ENCODE results near the gene CXCL13.
"Not testable (repeated sequence)": the region's sequence is repeated elsewhere in the genome, so short reads cannot be mapped to it uniquely, and the experiment has no call there.

The CXCL13 gene

GRCh38 chr4:77605210-77605902 lies at the start of gene CXCL13:
Gene CXCL13 (plus strand): TSS chr4:77605820. CDS start chr4:77605866, 46 bp downstream.
- no peaks in the 10 kb centered on the region for H3K36me3 ChIP-seq (replicated peaks)
- H3K4me3 ChIP-seq = no peak within 1 kb of the TSS
- in situ Hi-C loops (cut with MboI; ENCODE audit: low sequenced_read_pairs) = loop anchor here (10.0 kb wide), 1 partner anchor 231 kb away; no protein-coding TSS in a partner anchor
- H3K9me3 ChIP-seq = no peaks in the 10 kb centered on the region
- H3K4me1 ChIP-seq = no peaks in the 10 kb centered on the region
- H3K27me3 ChIP-seq (ENCODE audit: low read depth) = peaks cover 22% of the 10 kb centered on the region
- no peak for DNase-seq (ENCODE audit: low spot score in 2 of 2)

GRCh38 chr4:77560170-77560569 lies 45.5 kb upstream of the CXCL13 start:
- no peak overlapping the region for H3K4me3 ChIP-seq
- DNase-seq (ENCODE audit: low spot score in 2 of 2) = no peak
- no peaks in the 10 kb centered on the region for H3K36me3 ChIP-seq (replicated peaks)
- H3K4me1 ChIP-seq = no peaks in the 10 kb centered on the region
- no peaks in the 10 kb centered on the region for H3K27me3 ChIP-seq (ENCODE audit: low read depth)
- in situ Hi-C loops (cut with MboI; ENCODE audit: low sequenced_read_pairs) = no loop called here
- no peaks in the 10 kb centered on the region for H3K9me3 ChIP-seq

GRCh38 chr4:77561720-77562119 lies 43.9 kb upstream of the CXCL13 start:
- DNase-seq (ENCODE audit: low spot score in 2 of 2); H3K36me3 ChIP-seq (replicated peaks); H3K4me3 ChIP-seq; H3K4me1 ChIP-seq; H3K9me3 ChIP-seq; in situ Hi-C loops (cut with MboI; ENCODE audit: low sequenced_read_pairs); H3K27me3 ChIP-seq (ENCODE audit: low read depth): not testable (repeated sequence)

GRCh38 chr4:77564231-77564630 lies 41.4 kb upstream of the CXCL13 start:
- no peak overlapping the region for H3K4me3 ChIP-seq
- H3K4me1 ChIP-seq = no peaks in the 10 kb centered on the region
- H3K9me3 ChIP-seq = no peaks in the 10 kb centered on the region
- in situ Hi-C loops (cut with MboI; ENCODE audit: low sequenced_read_pairs) = no loop called here
- H3K27me3 ChIP-seq (ENCODE audit: low read depth) = no peaks in the 10 kb centered on the region
- H3K36me3 ChIP-seq (replicated peaks) = no peaks in the 10 kb centered on the region
- DNase-seq (ENCODE audit: low spot score in 2 of 2) = no peak

GRCh38 chr4:77566148-77566547 lies 39.5 kb upstream of the CXCL13 start:
- in situ Hi-C loops (cut with MboI; ENCODE audit: low sequenced_read_pairs) = no loop called here
- H3K4me1 ChIP-seq = no peaks in the 10 kb centered on the region
- no peaks in the 10 kb centered on the region for H3K36me3 ChIP-seq (replicated peaks)
- no peaks in the 10 kb centered on the region for H3K27me3 ChIP-seq (ENCODE audit: low read depth)
- no peaks in the 10 kb centered on the region; the same call in 1 of the 2 replicates for H3K9me3 ChIP-seq
- DNase-seq (ENCODE audit: low spot score in 2 of 2) = peak in 1 of 2 experiments; percentile 3
- no peak overlapping the region for H3K4me3 ChIP-seq

GRCh38 chr4:77567549-77567948 lies 38.1 kb upstream of the CXCL13 start:
- no peak for DNase-seq (ENCODE audit: low spot score in 2 of 2)
- Histone ChIP-seq H3K36me3 (replicated peaks) (no peaks in the 10 kb centered on the region), H3K4me1 (no peaks in the 10 kb centered on the region), H3K9me3 (no peaks in the 10 kb centered on the region; the same call in 1 of the 2 replicates), H3K4me3 (no peak overlapping the region), H3K27me3 (ENCODE audit: low read depth) (no peaks in the 10 kb centered on the region)
- in situ Hi-C loops (cut with MboI; ENCODE audit: low sequenced_read_pairs) = no loop called here

GRCh38 chr4:77570508-77571214 lies 35.0 kb upstream of the CXCL13 start:
- H3K27me3 ChIP-seq (ENCODE audit: low read depth); in situ Hi-C loops (cut with MboI; ENCODE audit: low sequenced_read_pairs); H3K4me3 ChIP-seq; H3K9me3 ChIP-seq; DNase-seq (ENCODE audit: low spot score in 2 of 2); H3K36me3 ChIP-seq (replicated peaks); H3K4me1 ChIP-seq: not testable (repeated sequence)

- in situ Hi-C loops (cut with MboI; ENCODE audit: low sequenced_read_pairs) = no loop called here
- Histone ChIP-seq H3K9me3 (no peaks in the 10 kb centered on the region), H3K4me3 (no peak overlapping the region), H3K36me3 (replicated peaks) (no peaks in the 10 kb centered on the region), H3K27me3 (ENCODE audit: low read depth) (no peaks in the 10 kb centered on the region), H3K4me1 (no peaks in the 10 kb centered on the region)
- no peak for DNase-seq (ENCODE audit: low spot score in 2 of 2)
Observed at GRCh38 chr4:77576351-77576750, 29.3 kb upstream of the CXCL13 start.

- Histone ChIP-seq H3K9me3 (no peaks in the 10 kb centered on the region), H3K27me3 (ENCODE audit: low read depth) (no peaks in the 10 kb centered on the region), H3K4me3 (no peak overlapping the region), H3K36me3 (replicated peaks) (no peaks in the 10 kb centered on the region), H3K4me1 (no peaks in the 10 kb centered on the region)
- no peak for DNase-seq (ENCODE audit: low spot score in 2 of 2)
- in situ Hi-C loops (cut with MboI; ENCODE audit: low sequenced_read_pairs) = no loop called here
Observed at GRCh38 chr4:77578145-77578544, 27.5 kb upstream of the CXCL13 start.

GRCh38 chr4:77579406-77580076 lies 26.1 kb upstream of the CXCL13 start:
- Histone ChIP-seq H3K4me3 (no peak overlapping the region), H3K36me3 (replicated peaks) (no peaks in the 10 kb centered on the region), H3K27me3 (ENCODE audit: low read depth) (no peaks in the 10 kb centered on the region), H3K9me3 (no peaks in the 10 kb centered on the region), H3K4me1 (no peaks in the 10 kb centered on the region)
- no peak for DNase-seq (ENCODE audit: low spot score in 2 of 2)
- in situ Hi-C loops (cut with MboI; ENCODE audit: low sequenced_read_pairs) = no loop called here

GRCh38 chr4:77581724-77582123 lies 23.9 kb upstream of the CXCL13 start:
- no peaks in the 10 kb centered on the region for H3K4me1 ChIP-seq
- H3K27me3 ChIP-seq (ENCODE audit: low read depth) = no peaks in the 10 kb centered on the region
- H3K36me3 ChIP-seq (replicated peaks) = no peaks in the 10 kb centered on the region
- in situ Hi-C loops (cut with MboI; ENCODE audit: low sequenced_read_pairs) = no loop called here
- no peaks in the 10 kb centered on the region for H3K9me3 ChIP-seq
- no peak overlapping the region for H3K4me3 ChIP-seq
- DNase-seq (ENCODE audit: low spot score in 2 of 2) = no peak

GRCh38 chr4:77582156-77582555 lies 23.5 kb upstream of the CXCL13 start:
- Histone ChIP-seq H3K4me3 (no peak overlapping the region), H3K4me1 (no peaks in the 10 kb centered on the region), H3K27me3 (ENCODE audit: low read depth) (no peaks in the 10 kb centered on the region), H3K9me3 (no peaks in the 10 kb centered on the region), H3K36me3 (replicated peaks) (no peaks in the 10 kb centered on the region)
- in situ Hi-C loops (cut with MboI; ENCODE audit: low sequenced_read_pairs) = no loop called here
- no peak for DNase-seq (ENCODE audit: low spot score in 2 of 2)

GRCh38 chr4:77582711-77583110 lies 22.9 kb upstream of the CXCL13 start:
- H3K4me3 ChIP-seq = no peak overlapping the region
- H3K9me3 ChIP-seq = no peaks in the 10 kb centered on the region
- H3K4me1 ChIP-seq = no peaks in the 10 kb centered on the region
- in situ Hi-C loops (cut with MboI; ENCODE audit: low sequenced_read_pairs) = no loop called here
- H3K27me3 ChIP-seq (ENCODE audit: low read depth) = 0 out of 2 replicates have a peak, but pooled peaks cover 3% of the 10 kb centered on the region
- no peak for DNase-seq (ENCODE audit: low spot score in 2 of 2)
- no peaks in the 10 kb centered on the region for H3K36me3 ChIP-seq (replicated peaks)

GRCh38 chr4:77586951-77587383 lies 18.7 kb upstream of the CXCL13 start:
- Histone ChIP-seq H3K27me3 (ENCODE audit: low read depth) (0 out of 2 replicates have a peak, but pooled peaks cover 3% of the 10 kb centered on the region), H3K9me3 (no peaks in the 10 kb centered on the region), H3K36me3 (replicated peaks) (no peaks in the 10 kb centered on the region), H3K4me1 (no peaks in the 10 kb centered on the region), H3K4me3 (no peak overlapping the region)
- in situ Hi-C loops (cut with MboI; ENCODE audit: low sequenced_read_pairs) = no loop called here
- DNase-seq (ENCODE audit: low spot score in 2 of 2) = no peak
